Stimulated activated CD8-positive, alpha-beta memory T cell treated with anti-CD3 and anti-CD28 coated beads, Interleukin-12 subunit alpha, Interleukin-12 subunit beta, amount 100 ng/mL, for 1 hour (primary cell): ENCODE results near the gene ADGRB3.
"Not testable (repeated sequence)": the region's sequence is repeated elsewhere in the genome, so short reads cannot be mapped to it uniquely, and the experiment has no call there.

Experiments used
- DNase-seq: peaks from one replicate; pipeline ENCODE4 v3.0.0-alpha.2; 2020; ENCODE audit warnings: low read depth

The ADGRB3 gene

GRCh38 chr6:68826501-68826900, 191.4 kb downstream of the ADGRB3 start:
- no peak for DNase-seq

GRCh38 chr6:68834551-68834950, 199.5 kb downstream of the ADGRB3 start:
- DNase-seq, result no peak

- no peak for DNase-seq
These were observed 203.5 kb downstream of the ADGRB3 start for GRCh38 chr6:68838571-68838970.

GRCh38 chr6:68852791-68853190, 217.7 kb downstream of the ADGRB3 start:
- DNase-seq, result no peak

- DNase-seq, result no peak
These were observed 224.2 kb downstream of the ADGRB3 start for GRCh38 chr6:68859233-68859632.

GRCh38 chr6:68868646-68869045, 233.6 kb downstream of the ADGRB3 start:
- DNase-seq, result no peak

- no peak for DNase-seq
These were observed 238.2 kb downstream of the ADGRB3 start for GRCh38 chr6:68873236-68873635.

GRCh38 chr6:68874747-68875146, 239.7 kb downstream of the ADGRB3 start:
- DNase-seq, result no peak

GRCh38 chr6:68875403-68875802, 240.3 kb downstream of the ADGRB3 start:
- DNase-seq, result no peak

- no peak for DNase-seq
These were observed 241.9 kb downstream of the ADGRB3 start for GRCh38 chr6:68876792-68877493.

GRCh38 chr6:68880050-68880813, 245.2 kb downstream of the ADGRB3 start:
- no peak for DNase-seq

- not testable (repeated sequence) for DNase-seq
These were observed 248.2 kb downstream of the ADGRB3 start for GRCh38 chr6:68883325-68883724.

GRCh38 chr6:68891419-68891818, 256.3 kb downstream of the ADGRB3 start:
- no peak for DNase-seq

- no peak for DNase-seq
These were observed 257.4 kb downstream of the ADGRB3 start for GRCh38 chr6:68892452-68892851.

GRCh38 chr6:68895929-68896328, 260.8 kb downstream of the ADGRB3 start:
- DNase-seq, result no peak

GRCh38 chr6:68901044-68901443, 266.0 kb downstream of the ADGRB3 start:
- DNase-seq, result no peak

- DNase-seq, result no peak
These were observed 276.3 kb downstream of the ADGRB3 start for GRCh38 chr6:68911334-68911733.

- DNase-seq, result no peak
These were observed 276.7 kb downstream of the ADGRB3 start for GRCh38 chr6:68911811-68912210.

- not testable (repeated sequence) for DNase-seq
These were observed 277.7 kb downstream of the ADGRB3 start for GRCh38 chr6:68912805-68913204.

GRCh38 chr6:68915586-68915985, 280.5 kb downstream of the ADGRB3 start:
- DNase-seq, result no peak

- DNase-seq, result no peak
These were observed 284.5 kb downstream of the ADGRB3 start for GRCh38 chr6:68919537-68919936.

- no peak for DNase-seq
These were observed 306.3 kb downstream of the ADGRB3 start for GRCh38 chr6:68941345-68941744.

GRCh38 chr6:68947721-68948120, 312.6 kb downstream of the ADGRB3 start:
- no peak for DNase-seq

GRCh38 chr6:68951270-68951669, 316.2 kb downstream of the ADGRB3 start:
- DNase-seq, result no peak
